Measurements from ENCODE around the gene SELENOO. TPM values are rescaled to one million over a fixed set of nuclear protein-coding genes. Genes with fewer than 3 reads are reported as not detected.

The SELENOO gene
- polyA plus RNA-seq, 1 of the 3 experiments (the other 2 are of a cell fraction): 26.7 TPM

GRCh38 chr22:50253941-50254340, 53.1 kb downstream of the SELENOO start:
- DNase-seq: no peak
- Histone ChIP-seq H3K9ac (no peak overlapping the region), H3K27me3 (ENCODE audit: insufficient read depth) (no peaks in the 10 kb centered on the region), H3K4me2 (no peak overlapping the region), H2AFZ (ENCODE audit: low read depth) (no peak overlapping the region), H3K9me3 (no peaks in the 10 kb centered on the region), H3K9me2 (no peaks in the 10 kb centered on the region), H3F3A (replicated peaks; ENCODE audit: insufficient read depth) (peaks cover 13% of the 10 kb centered on the region), H3K36me3 (replicated peaks in 1 of 2; ENCODE audit: control insufficient read depth in 1 of 2, insufficient read depth in 2 of 2, low read length in 1 of 2) (peaks cover 0 to 37% of the 10 kb centered on the region in 2 experiments), H3K79me2 (ENCODE audit: insufficient read depth) (peaks cover 16% of the 10 kb centered on the region), H3K27ac (ENCODE audit: low read depth in 2 of 2, low read length in 1 of 2) (no peak overlapping the region), H3K4me3 (ENCODE audit: low read depth in 2 of 2, low read length in 1 of 2) (no peak overlapping the region), H3K4me1 (ENCODE audit: control insufficient read depth in 1 of 2, insufficient read depth in 2 of 2, low read depth in 1 of 2, low read length in 1 of 2) (peaks cover 5 to 27% of the 10 kb centered on the region in 2 experiments; a peak in 2 of 4 replicates), H4K20me1 (ENCODE audit: insufficient read depth) (0 out of 2 replicates have a peak, but pooled peaks cover 7% of the 10 kb centered on the region)
- WGBS (ENCODE audit: low lambda C conversion rate): 93% methylated on average over 3 of the region's 8 CpGs
- POLR2A ChIA-PET: no interaction called here
- CTCF ChIA-PET: no interaction called here
- TF ChIP-seq ELF1 (IDR thresholded peaks at IDR 0.05) (no peak), FOXJ3 (CRISPR knock-in tag; IDR thresholded peaks at IDR 0.05) (no peak), FOXM1 (IDR thresholded peaks at IDR 0.05; ENCODE audit: low read depth) (no peak), USF1 (IDR thresholded peaks at IDR 0.05; ENCODE audit: borderline replicate concordance, low read depth) (no peak), MXI1 (IDR thresholded peaks at IDR 0.05; ENCODE audit: low read depth, low read length) (no peak), EP300 (IDR thresholded peaks at IDR 0.05; ENCODE audit: borderline replicate concordance in 1 of 2, low read depth in 1 of 2, low read length in 1 of 2) (no peak), RCOR1 (IDR thresholded peaks at IDR 0.05; ENCODE audit: low read length) (no peak)

GRCh38 chr22:50255099-50255498, 54.3 kb downstream of the SELENOO start:
- WGBS (ENCODE audit: low lambda C conversion rate): 97% methylated on average over 15 of the region's 19 CpGs
- Histone ChIP-seq H3F3A (replicated peaks; ENCODE audit: insufficient read depth) (peaks cover 13% of the 10 kb centered on the region), H3K9me3 (no peaks in the 10 kb centered on the region), H3K27ac (ENCODE audit: low read depth in 2 of 2, low read length in 1 of 2) (no peak overlapping the region), H3K9ac (no peak overlapping the region), H3K4me2 (no peak overlapping the region), H3K4me1 (ENCODE audit: control insufficient read depth in 1 of 2, insufficient read depth in 2 of 2, low read depth in 1 of 2, low read length in 1 of 2) (peaks cover 2 to 20% of the 10 kb centered on the region in 2 experiments; a peak in 2 of 4 replicates), H2AFZ (ENCODE audit: low read depth) (no peak overlapping the region), H4K20me1 (ENCODE audit: insufficient read depth) (0 out of 2 replicates have a peak, but pooled peaks cover 7% of the 10 kb centered on the region), H3K79me2 (ENCODE audit: insufficient read depth) (peaks cover 23% of the 10 kb centered on the region), H3K4me3 (ENCODE audit: low read depth in 2 of 2, low read length in 1 of 2) (no peak overlapping the region), H3K36me3 (replicated peaks in 1 of 2; ENCODE audit: control insufficient read depth in 1 of 2, insufficient read depth in 2 of 2, low read length in 1 of 2) (peaks cover 0 to 31% of the 10 kb centered on the region in 2 experiments), H3K9me2 (no peaks in the 10 kb centered on the region), H3K27me3 (ENCODE audit: insufficient read depth) (no peaks in the 10 kb centered on the region)
- POLR2A ChIA-PET: no interaction called here
- no peak for DNase-seq
- TF ChIP-seq CTCF (IDR thresholded peaks at IDR 0.05) (no peak), YY1 (IDR thresholded peaks at IDR 0.05; ENCODE audit: low read depth) (no peak), ELF1 (IDR thresholded peaks at IDR 0.05) (no peak)
- CTCF ChIA-PET: interaction anchor here (0.9 to 2.4 kb wide), 3 partner anchors 14 to 87 kb away, joined by 3 to 11 read pairs (median 4); no protein-coding TSS in a partner anchor
